AG04449 (cell line): ENCODE results near the gene DENND6B.
A peak's percentile ranks its signal among the peaks of the same experiment; 100 is the strongest.

Experiments used
- CTCF ChIA-PET: fragments of 350-600 bp; formaldehyde crosslinking; extraction: SDS; loops from one replicate; lab custom pipeline; 2021; ENCODE audit warnings: antibody characterized with exemption; lab: Yijun Ruan, JAX
- POLR2A ChIA-PET: fragments of 400-600, 350-600 bp; formaldehyde crosslinking; extraction: SDS; loops from one replicate; lab custom pipeline; 2020; ENCODE audit warnings: antibody characterized with exemption, inconsistent platforms; lab: Yijun Ruan, JAX
- DNase-seq: peaks from one replicate; pipeline ENCODE4 v3.0.0-alpha.2; 2010; ENCODE audit warnings: low read depth, low spot score
- H3K4me3 ChIP-seq: 2 replicates; pipeline ENCODE4 v1.5.1; 2011; ENCODE audit warnings: low read depth, mild to moderate bottlenecking, control low read depth, low read length
- CTCF ChIP-seq: IDR thresholded peaks from one replicate; pipeline ENCODE4 v1.5.1; 2011; ENCODE audit warnings: mild to moderate bottlenecking, moderate library complexity, low read length, control low read depth, inconsistent platforms; ENCODE audit not compliant: insufficient read depth; ENCODE audit errors: missing control alignments

Gene DENND6B

GRCh38 chr22:50278956-50279619 is 47.7 kb downstream of the DENND6B start:
- TF ChIP-seq CTCF = no peak
- H3K4me3 ChIP-seq = no peak overlapping the region
- DNase-seq = no peak
- ChIA-PET CTCF (interaction anchor here (0.6 to 1.5 kb wide), 5 partner anchors 12 to 63 kb away, joined by 3 to 4 read pairs (median 3); partner anchors contain the start of gene HDAC10), POLR2A (no interaction called here)

- DNase-seq = no peak
- CTCF ChIA-PET = interaction anchor here (1.5 kb wide), 1 partner anchor 16 kb away, joined by 4 read pairs; no protein-coding TSS in a partner anchor
- no peak for TF ChIP-seq CTCF
- POLR2A ChIA-PET = no interaction called here
- H3K4me3 ChIP-seq = no peak overlapping the region
Observed at GRCh38 chr22:50278461-50278860, 48.4 kb downstream of the DENND6B start.

- no peak for TF ChIP-seq CTCF
- no peak overlapping the region for H3K4me3 ChIP-seq
- ChIA-PET CTCF (interaction anchor here (2.1 to 2.5 kb wide), 2 partner anchors 44 to 51 kb away, joined by 11 to 49 read pairs; partner anchors contain the start of gene DENND6B), POLR2A (no interaction called here)
- DNase-seq = no peak
Observed at GRCh38 chr22:50277761-50278160, 49.1 kb downstream of the DENND6B start.

GRCh38 chr22:50276143-50276542 is 50.7 kb downstream of the DENND6B start:
- H3K4me3 ChIP-seq = no peak overlapping the region
- DNase-seq = no peak
- peak; percentile 74 for TF ChIP-seq CTCF
- ChIA-PET POLR2A (interaction anchor here (0.7 kb wide), 1 partner anchor 29 kb away, joined by 3 read pairs; no protein-coding TSS in a partner anchor), CTCF (interaction anchor here (0.6 to 2.7 kb wide), 26 partner anchors 8 to 153 kb away, joined by 3 to 49 read pairs (median 5); partner anchors contain the start of genes DENND6B, HDAC10 and PLXNB2)

- CTCF ChIA-PET = interaction anchor here (0.6 to 2.7 kb wide), 23 partner anchors 8 to 66 kb away, joined by 3 to 49 read pairs (median 5); partner anchors contain the start of genes DENND6B, HDAC10 and PLXNB2
- POLR2A ChIA-PET = no interaction called here
Observed at GRCh38 chr22:50275181-50276055, 51.4 kb downstream of the DENND6B start.

More at GRCh38 chr22:50275181-50276055, 51.4 kb downstream of the DENND6B start:
- no peak overlapping the region for H3K4me3 ChIP-seq
- no peak for TF ChIP-seq CTCF
- no peak for DNase-seq
